ENCODE results near the gene PM20D1.
"Not testable (repeated sequence)": the region's sequence is repeated elsewhere in the genome, so short reads cannot be mapped to it uniquely, and the experiment has no call there.

Gene PM20D1, protein sequence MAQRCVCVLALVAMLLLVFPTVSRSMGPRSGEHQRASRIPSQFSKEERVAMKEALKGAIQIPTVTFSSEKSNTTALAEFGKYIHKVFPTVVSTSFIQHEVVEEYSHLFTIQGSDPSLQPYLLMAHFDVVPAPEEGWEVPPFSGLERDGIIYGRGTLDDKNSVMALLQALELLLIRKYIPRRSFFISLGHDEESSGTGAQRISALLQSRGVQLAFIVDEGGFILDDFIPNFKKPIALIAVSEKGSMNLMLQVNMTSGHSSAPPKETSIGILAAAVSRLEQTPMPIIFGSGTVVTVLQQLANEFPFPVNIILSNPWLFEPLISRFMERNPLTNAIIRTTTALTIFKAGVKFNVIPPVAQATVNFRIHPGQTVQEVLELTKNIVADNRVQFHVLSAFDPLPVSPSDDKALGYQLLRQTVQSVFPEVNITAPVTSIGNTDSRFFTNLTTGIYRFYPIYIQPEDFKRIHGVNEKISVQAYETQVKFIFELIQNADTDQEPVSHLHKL

DNA sequence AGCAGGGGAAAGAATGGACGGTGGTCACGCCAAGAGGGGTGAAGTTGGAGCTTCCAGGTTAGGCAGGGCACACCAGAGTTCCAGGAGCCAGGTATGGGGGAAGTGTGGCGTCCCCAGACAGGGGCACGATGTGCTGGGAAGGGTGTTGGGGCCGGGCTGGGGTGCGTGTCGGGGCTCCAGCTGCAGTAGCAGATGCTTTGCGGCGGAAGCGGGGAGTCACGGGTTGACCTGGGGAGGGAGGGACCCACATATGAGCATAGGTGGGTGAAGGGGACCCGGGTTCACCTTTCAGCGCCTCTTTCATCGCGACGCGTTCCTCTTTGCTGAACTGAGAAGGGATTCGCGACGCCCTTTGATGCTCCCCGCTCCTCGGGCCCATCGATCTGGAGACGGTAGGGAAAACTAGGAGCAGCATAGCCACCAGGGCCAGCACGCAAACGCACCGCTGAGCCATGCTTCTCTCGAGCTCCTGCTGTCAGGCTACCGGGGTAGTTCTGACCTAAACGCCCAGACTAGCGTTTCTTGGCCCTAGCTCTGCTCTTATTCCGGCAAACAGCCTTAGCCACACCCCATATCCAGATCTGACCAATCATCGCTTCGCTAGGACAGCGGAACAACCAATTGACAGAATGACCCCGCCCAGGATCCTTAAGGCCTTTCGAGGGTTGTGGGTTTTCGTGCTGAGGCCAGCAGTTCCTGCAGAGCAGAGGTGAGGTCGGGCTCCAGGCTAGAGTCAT lies at the start of gene PM20D1:
PM20D1 (minus strand) TSS at position 514 of the 737 bp plus-strand sequence; CDS start at position 454, 60 bp downstream.
- Histone ChIP-seq H3K9me3 (ENCODE audit: low read length) (no peaks in the 10 kb centered on the region), H3K4me3 (ENCODE audit: low read depth in 1 of 2, low read length in 2 of 2) (peak within 1 kb of the TSS in 1 of 2 donors; percentile 76), H3K9ac (ENCODE audit: low read length) (no peak within 1 kb of the TSS), H3K27me3 (ENCODE audit: control insufficient read depth in 1 of 2, insufficient read depth in 2 of 2, low read length in 2 of 2) (no peaks in the 10 kb centered on the region), H3K36me3 (ENCODE audit: insufficient read depth, low read length) (no peaks in the 10 kb centered on the region), H3K27ac (ENCODE audit: low read depth, low read length) (no peak within 1 kb of the TSS), H3K4me1 (ENCODE audit: insufficient read depth, low read length) (peaks cover 6% of the 10 kb centered on the region)

DNA sequence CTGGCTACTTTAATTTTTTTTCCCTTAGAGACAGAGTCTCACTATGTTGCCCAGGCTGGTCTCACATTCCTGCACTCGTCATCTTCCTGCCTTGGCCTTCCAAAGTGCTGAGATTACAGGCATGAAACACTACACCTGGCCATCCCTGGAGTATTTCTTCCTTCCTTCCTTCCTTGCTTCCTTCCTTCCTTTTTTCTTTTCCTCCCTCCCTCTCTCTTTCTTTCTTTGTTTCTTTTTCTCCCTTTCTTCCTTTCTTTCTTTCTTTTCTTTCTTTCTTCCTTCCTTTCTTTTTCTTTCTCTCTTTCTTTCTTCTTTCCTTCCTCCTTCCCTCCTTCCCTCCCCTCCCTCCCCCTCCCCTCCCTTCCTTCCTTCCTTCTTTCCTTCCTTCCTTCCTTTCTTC lies 46.4 kb upstream of the PM20D1 start:
- no peak overlapping the region for H3K9ac ChIP-seq (ENCODE audit: low read length)
- no peak overlapping the region for H3K27ac ChIP-seq (ENCODE audit: low read depth, low read length)
- no peaks in the 10 kb centered on the region for H3K27me3 ChIP-seq (ENCODE audit: control insufficient read depth in 1 of 2, insufficient read depth in 2 of 2, low read length in 2 of 2)
- no peak overlapping the region for H3K4me3 ChIP-seq (ENCODE audit: low read depth in 1 of 2, low read length in 2 of 2)
- no peaks in the 10 kb centered on the region for H3K4me1 ChIP-seq (ENCODE audit: insufficient read depth, low read length)
- no peaks in the 10 kb centered on the region for H3K9me3 ChIP-seq (ENCODE audit: low read length)
- no peaks in the 10 kb centered on the region for H3K36me3 ChIP-seq (ENCODE audit: insufficient read depth, low read length)

DNA sequence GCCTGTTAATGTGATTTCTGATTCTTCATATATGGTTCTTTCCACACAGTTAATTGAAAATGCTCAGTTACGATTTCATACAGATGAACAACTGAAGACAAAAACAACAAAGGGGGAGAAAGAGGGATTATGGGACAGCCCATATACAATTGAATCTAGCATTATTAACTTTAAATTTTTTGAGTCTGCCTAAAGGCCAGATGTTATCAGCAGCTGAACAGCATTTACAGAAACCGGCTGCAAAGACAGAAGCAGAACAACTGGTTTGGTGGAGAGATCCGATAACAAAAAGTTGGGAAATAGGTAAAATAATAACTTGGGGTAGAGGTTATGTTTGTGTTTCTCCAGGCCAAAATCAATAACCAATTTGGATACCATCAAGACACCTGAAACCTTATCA lies 44.2 kb upstream of the PM20D1 start:
- H3K4me3 ChIP-seq (ENCODE audit: low read depth in 1 of 2, low read length in 2 of 2); H3K27me3 ChIP-seq (ENCODE audit: control insufficient read depth in 1 of 2, insufficient read depth in 2 of 2, low read length in 2 of 2); H3K36me3 ChIP-seq (ENCODE audit: insufficient read depth, low read length); H3K9me3 ChIP-seq (ENCODE audit: low read length); H3K4me1 ChIP-seq (ENCODE audit: insufficient read depth, low read length); H3K9ac ChIP-seq (ENCODE audit: low read length); H3K27ac ChIP-seq (ENCODE audit: low read depth, low read length): not testable (repeated sequence)

DNA sequence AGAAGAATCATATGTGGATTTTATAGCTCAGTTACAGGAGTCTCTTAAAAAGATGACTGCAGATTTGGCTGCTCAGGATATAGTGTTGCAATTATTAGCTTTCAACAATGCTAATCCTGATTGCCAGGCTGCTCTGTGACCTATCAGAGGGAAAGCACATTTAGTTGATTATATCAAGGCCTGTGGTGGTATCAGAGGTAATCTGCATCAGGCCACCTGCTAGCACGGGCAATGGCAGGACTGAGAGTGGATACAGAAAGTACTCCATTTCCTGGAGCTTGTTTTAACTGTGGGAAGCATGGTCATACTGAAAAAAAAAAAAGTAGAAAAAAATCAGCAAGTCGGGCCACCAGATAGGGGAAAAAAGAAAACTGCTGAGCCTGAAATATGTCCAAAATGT lies 42.2 kb upstream of the PM20D1 start:
- not testable (repeated sequence) for H3K36me3 ChIP-seq (ENCODE audit: insufficient read depth, low read length); H3K9ac ChIP-seq (ENCODE audit: low read length); H3K4me1 ChIP-seq (ENCODE audit: insufficient read depth, low read length); H3K4me3 ChIP-seq (ENCODE audit: low read depth in 1 of 2, low read length in 2 of 2); H3K27ac ChIP-seq (ENCODE audit: low read depth, low read length); H3K27me3 ChIP-seq (ENCODE audit: control insufficient read depth in 1 of 2, insufficient read depth in 2 of 2, low read length in 2 of 2); H3K9me3 ChIP-seq (ENCODE audit: low read length)

DNA sequence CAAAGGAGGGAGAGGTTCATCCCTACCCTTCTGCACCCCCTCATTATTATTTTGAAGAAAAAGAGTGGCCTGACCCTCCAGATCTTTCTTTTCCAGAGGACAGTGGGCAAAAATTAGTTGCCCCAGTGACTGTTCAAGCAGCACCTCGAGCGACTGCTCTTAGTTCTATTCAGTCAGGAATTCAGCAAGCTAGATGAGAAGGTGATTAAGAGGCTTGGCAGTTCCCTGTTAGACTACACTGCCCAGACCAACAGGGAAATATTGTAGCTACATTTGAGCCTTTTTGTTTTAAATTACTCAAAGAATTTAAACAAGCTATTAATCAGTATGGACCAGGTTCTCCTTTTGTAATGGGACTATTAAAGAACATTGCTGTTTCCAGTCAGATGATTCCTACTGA lies 41.5 kb upstream of the PM20D1 start:
- not testable (repeated sequence) for H3K9ac ChIP-seq (ENCODE audit: low read length); H3K4me1 ChIP-seq (ENCODE audit: insufficient read depth, low read length); H3K9me3 ChIP-seq (ENCODE audit: low read length); H3K27ac ChIP-seq (ENCODE audit: low read depth, low read length); H3K27me3 ChIP-seq (ENCODE audit: control insufficient read depth in 1 of 2, insufficient read depth in 2 of 2, low read length in 2 of 2); H3K4me3 ChIP-seq (ENCODE audit: low read depth in 1 of 2, low read length in 2 of 2); H3K36me3 ChIP-seq (ENCODE audit: insufficient read depth, low read length)

DNA sequence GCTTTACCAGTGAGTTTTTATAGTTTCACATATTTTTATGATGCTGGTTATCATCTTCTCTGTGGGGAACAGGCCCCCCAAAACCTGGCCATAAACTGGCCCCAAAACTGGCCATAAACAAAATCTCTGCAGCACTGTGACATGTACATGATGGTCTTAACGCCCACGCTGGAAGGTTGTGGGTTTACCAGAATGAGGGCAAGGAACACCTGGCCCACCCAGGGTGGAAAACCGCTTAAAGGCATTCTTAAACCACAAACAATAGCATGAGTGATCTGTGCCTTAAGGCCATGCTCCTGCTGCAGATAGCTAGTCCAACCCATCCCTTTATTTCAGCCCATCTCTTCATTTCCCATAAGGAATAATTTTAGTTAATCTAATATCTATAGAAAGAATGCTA lies 40.7 kb upstream of the PM20D1 start:
- not testable (repeated sequence) for H3K4me3 ChIP-seq (ENCODE audit: low read depth in 1 of 2, low read length in 2 of 2); H3K27me3 ChIP-seq (ENCODE audit: control insufficient read depth in 1 of 2, insufficient read depth in 2 of 2, low read length in 2 of 2); H3K4me1 ChIP-seq (ENCODE audit: insufficient read depth, low read length); H3K9me3 ChIP-seq (ENCODE audit: low read length); H3K27ac ChIP-seq (ENCODE audit: low read depth, low read length); H3K9ac ChIP-seq (ENCODE audit: low read length); H3K36me3 ChIP-seq (ENCODE audit: insufficient read depth, low read length)

DNA sequence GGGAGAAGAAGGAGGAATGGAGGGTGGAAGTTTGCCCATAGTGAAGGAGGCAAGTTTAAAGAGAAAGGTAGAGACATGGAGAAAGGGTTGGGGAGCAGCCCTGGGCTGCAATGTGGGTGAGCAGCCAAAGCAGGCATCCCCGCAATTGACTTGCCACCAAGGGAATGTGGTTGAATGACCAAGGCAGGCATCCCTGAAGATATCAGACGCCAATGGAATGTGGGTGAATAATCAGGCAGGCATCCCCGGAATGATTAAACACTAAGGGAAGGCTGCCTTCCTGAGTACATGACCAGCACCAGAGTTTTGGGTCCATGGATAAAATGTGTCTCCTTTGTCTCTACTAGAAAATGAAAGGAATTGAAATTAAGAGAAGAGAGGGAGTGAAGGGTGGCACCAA lies 39.8 kb upstream of the PM20D1 start:
- H3K4me3 ChIP-seq (ENCODE audit: low read depth in 1 of 2, low read length in 2 of 2); H3K4me1 ChIP-seq (ENCODE audit: insufficient read depth, low read length); H3K27ac ChIP-seq (ENCODE audit: low read depth, low read length); H3K9ac ChIP-seq (ENCODE audit: low read length); H3K9me3 ChIP-seq (ENCODE audit: low read length); H3K36me3 ChIP-seq (ENCODE audit: insufficient read depth, low read length); H3K27me3 ChIP-seq (ENCODE audit: control insufficient read depth in 1 of 2, insufficient read depth in 2 of 2, low read length in 2 of 2): not testable (repeated sequence)

DNA sequence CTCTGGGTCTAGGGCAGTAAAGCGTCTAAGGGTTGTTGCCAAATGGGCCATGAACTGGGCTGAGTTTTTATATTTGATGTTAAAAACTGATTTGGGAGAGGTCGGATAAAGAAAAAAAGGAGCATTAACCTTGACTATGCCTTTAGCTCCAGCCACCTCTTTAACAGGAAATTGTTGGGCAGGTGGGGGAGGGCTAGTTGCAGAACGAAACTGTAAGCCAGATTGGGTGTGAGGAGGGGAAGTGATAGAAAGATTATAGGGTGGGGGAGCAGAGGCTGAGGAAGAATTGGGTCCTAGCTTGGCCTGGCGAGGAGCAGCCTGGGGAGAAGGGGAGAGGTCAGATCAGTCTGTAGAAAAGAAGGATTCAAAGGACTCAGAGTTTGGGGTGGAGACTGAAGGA lies 39.1 kb upstream of the PM20D1 start:
- not testable (repeated sequence) for H3K27ac ChIP-seq (ENCODE audit: low read depth, low read length); H3K36me3 ChIP-seq (ENCODE audit: insufficient read depth, low read length); H3K9me3 ChIP-seq (ENCODE audit: low read length); H3K27me3 ChIP-seq (ENCODE audit: control insufficient read depth in 1 of 2, insufficient read depth in 2 of 2, low read length in 2 of 2); H3K4me3 ChIP-seq (ENCODE audit: low read depth in 1 of 2, low read length in 2 of 2); H3K4me1 ChIP-seq (ENCODE audit: insufficient read depth, low read length); H3K9ac ChIP-seq (ENCODE audit: low read length)

DNA sequence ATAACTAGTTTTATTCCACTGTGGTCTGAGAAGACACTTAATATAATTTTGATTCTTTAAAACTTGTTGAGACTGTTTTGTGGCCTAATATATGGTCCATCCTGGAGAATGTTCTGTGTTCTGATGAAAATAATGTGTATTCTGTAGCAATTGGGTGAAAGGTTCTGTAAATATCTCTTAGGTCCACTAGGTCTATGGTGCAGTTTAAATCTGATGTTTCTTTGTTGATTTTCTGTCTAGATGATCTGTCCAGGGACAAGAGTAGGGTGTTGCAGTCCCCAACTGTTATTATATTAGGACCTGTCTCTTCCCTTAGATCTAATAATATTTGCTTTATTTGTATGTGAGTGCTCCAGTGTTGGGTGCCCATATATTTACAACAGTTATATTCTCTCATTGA lies 33.9 kb upstream of the PM20D1 start:
- Histone ChIP-seq H3K9ac (ENCODE audit: low read length) (no peak overlapping the region), H3K36me3 (ENCODE audit: insufficient read depth, low read length) (no peaks in the 10 kb centered on the region), H3K4me1 (ENCODE audit: insufficient read depth, low read length) (no peaks in the 10 kb centered on the region), H3K9me3 (ENCODE audit: low read length) (no peaks in the 10 kb centered on the region), H3K4me3 (ENCODE audit: low read depth in 1 of 2, low read length in 2 of 2) (no peak overlapping the region), H3K27me3 (ENCODE audit: control insufficient read depth in 1 of 2, insufficient read depth in 2 of 2, low read length in 2 of 2) (no peaks in the 10 kb centered on the region), H3K27ac (ENCODE audit: low read depth, low read length) (no peak overlapping the region)

DNA sequence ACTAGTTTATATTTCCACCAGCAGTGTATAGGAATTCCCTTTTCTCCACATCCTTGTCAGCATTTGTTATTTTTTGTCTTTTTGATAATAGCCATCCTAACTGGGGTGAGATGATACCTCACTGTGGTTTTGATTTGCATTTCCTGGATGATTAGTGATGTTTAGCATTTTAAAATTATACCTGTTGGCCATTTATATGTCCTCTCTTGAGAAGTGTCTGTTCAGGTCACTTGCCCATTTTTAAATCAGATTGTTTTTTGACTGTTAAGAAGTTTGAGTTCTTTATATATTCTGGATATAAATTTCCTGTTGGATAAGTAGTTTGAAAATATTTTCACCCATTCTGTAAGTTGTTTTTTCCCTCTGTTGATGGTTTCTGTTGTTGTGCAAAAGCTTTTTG lies 31.0 kb upstream of the PM20D1 start:
- Histone ChIP-seq H3K4me1 (ENCODE audit: insufficient read depth, low read length) (no peaks in the 10 kb centered on the region), H3K27ac (ENCODE audit: low read depth, low read length) (no peak overlapping the region), H3K27me3 (ENCODE audit: control insufficient read depth in 1 of 2, insufficient read depth in 2 of 2, low read length in 2 of 2) (no peaks in the 10 kb centered on the region), H3K36me3 (ENCODE audit: insufficient read depth, low read length) (no peaks in the 10 kb centered on the region), H3K9ac (ENCODE audit: low read length) (no peak overlapping the region), H3K4me3 (ENCODE audit: low read depth in 1 of 2, low read length in 2 of 2) (no peak overlapping the region), H3K9me3 (ENCODE audit: low read length) (peaks cover 4% of the 10 kb centered on the region)

DNA sequence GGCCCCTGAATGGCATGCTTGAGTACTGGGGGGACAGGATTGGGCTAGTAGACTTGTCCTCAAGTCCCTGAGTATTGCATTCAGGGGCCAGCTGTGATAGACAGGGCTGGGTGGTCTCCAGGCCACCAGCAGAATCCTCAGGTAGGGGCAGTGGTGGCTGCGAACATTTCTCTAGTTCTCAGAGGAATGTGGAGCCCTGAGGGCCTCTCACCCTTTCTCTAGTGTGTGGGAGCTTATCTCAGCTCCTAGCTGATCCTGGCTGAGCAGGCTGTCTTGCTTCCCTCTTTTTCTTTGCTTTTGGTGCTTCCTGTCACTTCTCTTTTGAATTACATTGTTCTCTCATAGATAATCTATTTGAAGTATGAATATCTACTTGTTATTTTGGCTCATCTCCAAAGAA lies 30.0 kb upstream of the PM20D1 start:
- Histone ChIP-seq H3K36me3 (ENCODE audit: insufficient read depth, low read length) (no peaks in the 10 kb centered on the region), H3K27me3 (ENCODE audit: control insufficient read depth in 1 of 2, insufficient read depth in 2 of 2, low read length in 2 of 2) (no peaks in the 10 kb centered on the region), H3K9me3 (ENCODE audit: low read length) (peaks cover 4% of the 10 kb centered on the region), H3K9ac (ENCODE audit: low read length) (no peak overlapping the region), H3K4me1 (ENCODE audit: insufficient read depth, low read length) (no peaks in the 10 kb centered on the region), H3K27ac (ENCODE audit: low read depth, low read length) (no peak overlapping the region), H3K4me3 (ENCODE audit: low read depth in 1 of 2, low read length in 2 of 2) (no peak overlapping the region)

DNA sequence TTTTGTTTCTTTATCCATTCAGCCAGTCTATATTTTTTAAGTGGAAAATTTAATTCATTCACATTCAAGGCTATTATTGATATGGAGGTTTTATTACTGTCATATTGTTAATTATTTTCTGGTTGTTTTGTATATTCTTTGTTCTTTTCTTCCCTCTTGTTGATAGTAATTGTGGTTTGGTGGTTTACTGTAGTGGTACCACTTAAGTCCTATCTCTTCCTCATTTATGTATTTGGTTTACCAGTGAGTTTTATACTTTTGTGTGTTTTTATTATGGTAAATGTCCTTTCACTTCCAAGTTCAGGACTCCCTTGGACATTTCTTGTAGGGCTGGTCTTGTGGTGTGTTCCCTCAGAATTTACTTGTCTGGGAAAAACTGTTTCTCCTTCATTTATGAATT lies 28.1 kb upstream of the PM20D1 start:
- H3K4me1 ChIP-seq (ENCODE audit: insufficient read depth, low read length), result no peaks in the 10 kb centered on the region
- H3K9me3 ChIP-seq (ENCODE audit: low read length), result peaks cover 4% of the 10 kb centered on the region
- H3K27me3 ChIP-seq (ENCODE audit: control insufficient read depth in 1 of 2, insufficient read depth in 2 of 2, low read length in 2 of 2), result no peaks in the 10 kb centered on the region
- H3K36me3 ChIP-seq (ENCODE audit: insufficient read depth, low read length), result no peaks in the 10 kb centered on the region
- H3K4me3 ChIP-seq (ENCODE audit: low read depth in 1 of 2, low read length in 2 of 2), result no peak overlapping the region
- H3K9ac ChIP-seq (ENCODE audit: low read length), result no peak overlapping the region
- H3K27ac ChIP-seq (ENCODE audit: low read depth, low read length), result no peak overlapping the region
